IPS-15b (cell line): ENCODE results near the gene PFKFB3.

ENCODE experiments used
- H3K27me3 ChIP-seq: one replicate; pipeline ENCODE4 v1.6.1; 2013; ENCODE audit warnings: low read length; ENCODE audit not compliant: control insufficient read depth, insufficient read depth
- H3K36me3 ChIP-seq: one replicate; pipeline ENCODE4 v1.6.1; 2013; ENCODE audit warnings: low read length; ENCODE audit not compliant: control insufficient read depth, insufficient read depth
- H3K4me1 ChIP-seq: one replicate; pipeline ENCODE4 v1.6.1; 2013; ENCODE audit warnings: mild to moderate bottlenecking, low read length; ENCODE audit not compliant: control insufficient read depth, insufficient read depth
- H3K4me3 ChIP-seq: one replicate; pipeline ENCODE4 v1.5.1; 2013; ENCODE audit warnings: low read depth, low read length
- H3K9ac ChIP-seq: one replicate; pipeline ENCODE4 v1.6.1; 2013; ENCODE audit warnings: low read depth, mild to moderate bottlenecking, low read length
- H3K9me3 ChIP-seq: one replicate; pipeline ENCODE4 v1.6.1; 2013; ENCODE audit warnings: mild to moderate bottlenecking, low read length; ENCODE audit not compliant: control insufficient read depth, insufficient read depth

The PFKFB3 gene

DNA sequence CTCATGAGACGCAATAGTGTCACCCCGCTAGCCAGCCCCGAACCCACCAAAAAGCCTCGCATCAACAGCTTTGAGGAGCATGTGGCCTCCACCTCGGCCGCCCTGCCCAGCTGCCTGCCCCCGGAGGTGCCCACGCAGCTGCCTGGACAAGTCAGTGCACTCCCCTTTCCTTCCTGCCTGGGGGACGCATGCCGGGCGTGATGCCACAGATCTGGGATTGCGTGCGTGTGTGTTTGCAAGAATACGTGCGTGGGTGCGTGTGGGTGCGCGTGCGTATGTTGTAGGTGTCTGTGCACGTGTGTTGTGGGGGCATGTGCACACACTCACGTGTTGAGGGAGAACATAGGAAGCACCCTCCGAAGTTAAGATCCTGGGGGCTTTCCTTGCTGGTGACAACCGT lies 23.5 kb downstream of the PFKFB3 start:
- no peak overlapping the region for H3K9ac ChIP-seq
- peaks cover 65% of the 10 kb centered on the region for H3K36me3 ChIP-seq
- H3K27me3 ChIP-seq: no peaks in the 10 kb centered on the region
- H3K9me3 ChIP-seq: no peaks in the 10 kb centered on the region
- no peak overlapping the region for H3K4me3 ChIP-seq
- no peaks in the 10 kb centered on the region for H3K4me1 ChIP-seq

DNA sequence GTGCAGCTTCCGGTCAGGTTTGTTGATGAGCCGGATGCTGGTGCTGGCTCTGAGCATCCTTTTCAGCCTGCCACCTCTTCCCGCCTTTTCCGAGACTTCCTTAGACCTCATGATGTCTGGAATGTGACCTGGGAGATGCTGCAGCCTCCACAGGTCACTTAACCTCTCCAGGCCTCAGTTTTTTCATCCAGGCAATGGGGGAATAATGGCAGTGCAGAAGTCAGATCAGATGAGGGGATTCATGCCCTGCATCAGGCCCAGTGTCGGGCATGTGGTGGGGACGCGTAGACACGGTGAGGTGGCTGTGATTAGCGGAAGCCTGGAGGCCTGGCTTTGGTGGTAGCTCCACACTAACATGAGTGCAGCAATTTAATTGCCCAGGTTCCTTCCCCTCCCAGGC lies 24.6 kb downstream of the PFKFB3 start:
- Histone ChIP-seq H3K4me3 (no peak overlapping the region), H3K9ac (no peak overlapping the region), H3K9me3 (no peaks in the 10 kb centered on the region), H3K36me3 (peaks cover 60% of the 10 kb centered on the region), H3K27me3 (no peaks in the 10 kb centered on the region), H3K4me1 (no peaks in the 10 kb centered on the region)

DNA sequence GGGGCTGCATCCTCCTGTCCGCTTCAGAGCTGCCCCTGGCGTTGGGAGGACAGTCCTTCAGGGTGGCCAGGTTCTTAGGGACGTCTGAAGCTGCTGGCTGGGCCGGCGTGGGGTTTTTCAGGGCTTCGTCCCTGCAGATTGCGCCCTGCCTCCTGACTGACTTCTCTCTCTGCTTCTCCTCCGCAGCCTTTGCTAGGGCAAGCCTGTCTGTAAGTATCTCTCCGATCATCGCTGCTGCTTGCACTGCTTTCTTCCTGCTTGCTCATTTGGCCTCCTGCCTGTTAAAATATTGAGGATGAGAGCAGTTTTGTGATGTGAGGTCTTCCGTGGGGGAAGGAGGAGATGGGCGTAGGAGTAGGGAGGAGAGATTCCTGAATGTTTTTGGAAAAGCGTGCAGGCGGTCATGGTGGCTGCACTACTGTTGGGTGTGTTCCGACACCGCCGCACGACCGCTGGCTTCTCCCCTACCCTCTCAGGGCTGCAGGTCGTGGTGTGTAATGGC lies 25.3 kb downstream of the PFKFB3 start:
- Histone ChIP-seq H3K36me3 (peaks cover 62% of the 10 kb centered on the region), H3K4me3 (no peak overlapping the region), H3K4me1 (no peaks in the 10 kb centered on the region), H3K9me3 (no peaks in the 10 kb centered on the region), H3K27me3 (no peaks in the 10 kb centered on the region), H3K9ac (no peak overlapping the region)

DNA sequence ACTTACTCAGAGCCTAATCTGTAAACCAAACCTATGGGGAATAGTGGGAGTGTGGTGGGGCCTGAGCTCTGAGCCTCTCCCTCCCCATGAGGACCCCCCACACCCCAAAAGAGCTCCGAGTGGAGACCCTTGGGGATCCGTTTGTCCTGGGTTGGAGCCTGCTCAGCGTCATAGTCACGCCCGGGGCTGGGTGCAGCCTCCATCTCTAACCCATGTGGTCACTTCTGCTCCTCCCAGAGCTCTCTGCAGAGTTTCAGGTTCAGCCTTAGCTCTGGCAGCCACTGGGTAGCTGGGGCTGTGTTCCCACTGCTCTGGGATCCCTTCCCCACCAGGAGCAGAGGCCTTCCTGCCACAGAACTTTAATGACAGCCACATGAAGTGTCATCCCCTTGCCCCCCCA lies 25.9 kb downstream of the PFKFB3 start:
- Histone ChIP-seq H3K9ac (no peak overlapping the region), H3K36me3 (peaks cover 63% of the 10 kb centered on the region), H3K4me1 (no peaks in the 10 kb centered on the region), H3K27me3 (no peaks in the 10 kb centered on the region), H3K9me3 (no peaks in the 10 kb centered on the region), H3K4me3 (no peak overlapping the region)

DNA sequence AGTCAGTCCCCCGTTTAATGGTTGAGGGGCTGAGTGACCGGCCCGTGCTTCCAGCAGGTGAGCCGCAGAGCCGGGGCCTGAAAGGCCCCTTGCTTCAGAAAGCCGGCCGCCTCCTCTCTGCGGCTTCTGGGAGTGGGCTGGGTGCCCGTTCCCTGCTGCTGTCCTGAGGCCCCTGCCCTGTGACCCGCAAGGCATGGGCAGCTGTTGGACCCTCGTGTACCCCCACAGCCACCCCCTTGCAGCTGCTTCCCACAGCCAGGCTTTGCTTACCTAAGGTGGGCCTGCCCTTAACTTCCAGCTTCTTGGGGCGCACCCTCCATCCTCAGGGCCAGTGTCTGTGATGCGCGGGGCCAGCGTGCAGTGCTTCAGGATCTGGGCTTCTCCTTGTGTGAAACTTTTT lies 26.6 kb downstream of the PFKFB3 start:
- no peaks in the 10 kb centered on the region for H3K27me3 ChIP-seq
- peaks cover 58% of the 10 kb centered on the region for H3K36me3 ChIP-seq
- no peaks in the 10 kb centered on the region for H3K4me1 ChIP-seq

DNA sequence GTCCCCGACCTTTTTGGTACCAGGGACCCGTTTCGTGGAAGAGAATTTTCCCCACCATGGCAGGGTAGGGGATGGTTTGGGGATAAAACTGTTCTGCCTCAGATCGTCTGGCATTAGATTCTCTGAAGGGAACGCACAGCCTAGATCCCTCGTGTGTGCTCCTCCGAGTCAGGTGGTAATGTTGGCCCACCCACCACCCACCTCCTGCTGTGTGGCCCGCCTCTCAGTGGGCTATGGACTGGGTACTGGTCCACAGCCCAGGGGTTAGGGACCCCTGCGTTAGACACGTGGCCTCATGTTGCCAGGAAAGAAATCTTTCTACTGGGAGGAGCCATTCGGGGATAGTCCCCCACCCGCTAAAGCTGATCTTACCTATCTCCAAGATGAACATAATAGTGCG lies 27.0 kb downstream of the PFKFB3 start:
- Histone ChIP-seq H3K4me3 (no peak overlapping the region), H3K4me1 (no peaks in the 10 kb centered on the region), H3K9ac (no peak overlapping the region), H3K36me3 (peaks cover 58% of the 10 kb centered on the region), H3K9me3 (no peaks in the 10 kb centered on the region), H3K27me3 (no peaks in the 10 kb centered on the region)

More for the DNA sequence above, 26.6 kb downstream of the PFKFB3 start:
- no peak overlapping the region for H3K9ac ChIP-seq
- H3K4me3 ChIP-seq: no peak overlapping the region
- no peaks in the 10 kb centered on the region for H3K9me3 ChIP-seq

DNA sequence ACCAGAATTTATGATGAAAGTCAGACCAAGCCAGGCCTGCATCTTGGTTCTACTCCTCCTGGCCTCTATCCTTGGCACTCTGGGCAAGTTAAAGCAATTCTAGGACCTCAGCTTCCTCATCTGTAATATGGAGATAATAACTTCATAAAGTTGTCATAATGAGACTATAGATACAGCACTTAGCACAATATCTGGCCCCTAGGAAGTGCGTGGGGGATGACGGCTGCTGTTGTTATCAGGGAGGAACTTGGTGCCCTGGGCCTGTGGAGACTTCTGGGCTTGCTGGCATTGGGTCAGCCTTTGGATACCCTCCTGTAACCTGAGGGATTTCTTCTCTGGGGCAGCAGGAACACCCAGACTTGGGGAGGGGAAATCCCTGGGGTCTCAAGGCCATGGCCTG lies 27.6 kb downstream of the PFKFB3 start:
- Histone ChIP-seq H3K9ac (no peak overlapping the region), H3K27me3 (no peaks in the 10 kb centered on the region), H3K36me3 (peaks cover 54% of the 10 kb centered on the region), H3K9me3 (no peaks in the 10 kb centered on the region), H3K4me1 (no peaks in the 10 kb centered on the region), H3K4me3 (no peak overlapping the region)

DNA sequence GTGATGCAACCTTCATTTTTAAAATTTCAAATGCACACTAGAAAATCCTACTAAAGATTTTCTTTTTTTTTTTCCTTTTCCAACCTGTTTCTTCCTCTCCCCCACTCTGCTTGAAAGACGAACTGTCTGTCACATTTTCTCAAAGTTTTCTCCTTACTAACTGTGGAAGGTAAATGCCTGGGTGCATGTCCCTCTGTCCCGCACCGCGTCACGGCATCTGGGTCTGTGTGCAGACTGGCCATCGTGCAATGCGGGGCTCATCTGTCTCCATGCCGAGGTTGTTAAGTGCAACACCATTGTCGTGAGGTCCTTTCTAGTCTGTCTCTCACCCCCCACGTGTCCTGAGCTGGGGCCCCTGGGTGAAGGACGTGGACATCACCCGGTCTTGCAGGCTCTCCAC lies 28.4 kb downstream of the PFKFB3 start:
- Histone ChIP-seq H3K4me3 (no peak overlapping the region), H3K27me3 (no peaks in the 10 kb centered on the region), H3K36me3 (peaks cover 47% of the 10 kb centered on the region), H3K4me1 (no peaks in the 10 kb centered on the region), H3K9ac (no peak overlapping the region), H3K9me3 (no peaks in the 10 kb centered on the region)

DNA sequence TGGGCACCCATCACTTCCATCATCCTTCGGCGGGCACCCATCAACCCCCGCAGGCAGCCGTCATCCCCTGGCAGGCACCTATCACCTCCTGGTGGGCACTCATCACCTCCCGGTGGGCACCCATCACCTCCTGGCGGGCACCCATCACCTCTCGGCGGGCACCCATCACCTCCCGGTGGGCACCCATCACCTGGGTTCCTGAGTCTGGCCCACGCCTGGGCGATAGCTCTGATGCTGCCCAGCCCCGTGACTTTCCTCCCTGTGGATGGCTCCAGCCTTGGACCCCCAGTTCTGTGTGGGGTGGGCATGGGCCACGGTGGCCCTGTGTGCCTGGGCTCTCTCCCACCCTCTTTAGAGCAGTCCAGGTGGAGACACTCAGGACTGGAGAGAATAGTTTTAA lies 29.0 kb downstream of the PFKFB3 start:
- Histone ChIP-seq H3K36me3 (peaks cover 44% of the 10 kb centered on the region), H3K4me1 (no peaks in the 10 kb centered on the region), H3K4me3 (no peak overlapping the region), H3K9me3 (no peaks in the 10 kb centered on the region), H3K27me3 (no peaks in the 10 kb centered on the region), H3K9ac (no peak overlapping the region)

DNA sequence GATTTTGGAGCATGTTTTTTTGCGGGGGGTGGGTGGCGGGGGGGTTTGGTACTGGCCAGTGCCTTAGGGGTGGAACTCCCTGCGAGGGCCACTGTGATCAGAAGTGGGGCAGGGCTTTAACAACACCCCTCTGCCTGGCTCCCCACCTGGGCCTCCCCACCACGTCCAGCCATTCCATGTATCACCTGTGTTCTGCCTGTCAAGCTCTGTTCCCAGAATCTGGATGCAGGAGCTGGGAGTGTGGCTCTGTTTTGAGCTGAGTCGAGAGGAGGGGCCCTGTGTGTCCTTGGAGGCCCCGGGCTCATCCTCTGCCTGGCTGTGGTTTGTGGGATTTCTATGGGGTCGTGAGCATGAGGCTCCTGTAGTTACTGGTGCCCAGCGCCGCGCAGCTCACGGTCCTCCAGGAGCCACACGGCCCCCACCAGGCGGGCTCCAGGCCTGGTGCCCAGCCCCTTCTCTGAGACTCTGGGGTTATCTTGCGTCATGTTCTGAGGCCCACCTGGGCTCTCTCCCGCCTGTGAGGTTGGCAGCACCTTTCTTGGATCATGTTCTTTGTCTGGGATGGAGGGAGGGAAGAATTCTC lies 29.6 kb downstream of the PFKFB3 start:
- Histone ChIP-seq H3K27me3 (no peaks in the 10 kb centered on the region), H3K36me3 (peaks cover 42% of the 10 kb centered on the region), H3K4me3 (no peak overlapping the region), H3K9me3 (no peaks in the 10 kb centered on the region), H3K4me1 (no peaks in the 10 kb centered on the region), H3K9ac (no peak overlapping the region)

DNA sequence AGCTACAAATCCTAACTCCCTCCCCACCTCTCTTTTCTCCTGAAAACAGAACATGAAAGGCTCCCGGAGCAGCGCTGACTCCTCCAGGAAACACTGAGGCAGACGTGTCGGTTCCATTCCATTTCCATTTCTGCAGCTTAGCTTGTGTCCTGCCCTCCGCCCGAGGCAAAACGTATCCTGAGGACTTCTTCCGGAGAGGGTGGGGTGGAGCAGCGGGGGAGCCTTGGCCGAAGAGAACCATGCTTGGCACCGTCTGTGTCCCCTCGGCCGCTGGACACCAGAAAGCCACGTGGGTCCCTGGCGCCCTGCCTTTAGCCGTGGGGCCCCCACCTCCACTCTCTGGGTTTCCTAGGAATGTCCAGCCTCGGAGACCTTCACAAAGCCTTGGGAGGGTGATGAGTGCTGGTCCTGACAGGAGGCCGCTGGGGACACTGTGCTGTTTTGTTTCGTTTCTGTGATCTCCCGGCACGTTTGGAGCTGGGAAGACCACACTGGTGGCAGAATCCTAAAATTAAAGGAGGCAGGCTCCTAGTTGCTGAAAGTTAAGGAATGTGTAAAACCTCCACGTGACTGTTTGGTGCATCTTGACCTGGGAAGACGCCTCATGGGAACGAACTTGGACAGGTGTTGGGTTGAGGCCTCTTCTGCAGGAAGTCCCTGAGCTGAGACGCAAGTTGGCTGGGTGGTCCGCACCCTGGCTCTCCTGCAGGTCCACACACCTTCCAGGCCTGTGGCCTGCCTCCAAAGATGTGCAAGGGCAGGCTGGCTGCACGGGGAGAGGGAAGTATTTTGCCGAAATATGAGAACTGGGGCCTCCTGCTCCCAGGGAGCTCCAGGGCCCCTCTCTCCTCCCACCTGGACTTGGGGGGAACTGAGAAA lies 30.4 kb downstream of the PFKFB3 start:
- H3K36me3 ChIP-seq: peaks cover 35% of the 10 kb centered on the region
- H3K9me3 ChIP-seq: no peaks in the 10 kb centered on the region
- no peak overlapping the region for H3K9ac ChIP-seq
- H3K4me3 ChIP-seq: no peak overlapping the region
- H3K27me3 ChIP-seq: no peaks in the 10 kb centered on the region
- no peaks in the 10 kb centered on the region for H3K4me1 ChIP-seq

DNA sequence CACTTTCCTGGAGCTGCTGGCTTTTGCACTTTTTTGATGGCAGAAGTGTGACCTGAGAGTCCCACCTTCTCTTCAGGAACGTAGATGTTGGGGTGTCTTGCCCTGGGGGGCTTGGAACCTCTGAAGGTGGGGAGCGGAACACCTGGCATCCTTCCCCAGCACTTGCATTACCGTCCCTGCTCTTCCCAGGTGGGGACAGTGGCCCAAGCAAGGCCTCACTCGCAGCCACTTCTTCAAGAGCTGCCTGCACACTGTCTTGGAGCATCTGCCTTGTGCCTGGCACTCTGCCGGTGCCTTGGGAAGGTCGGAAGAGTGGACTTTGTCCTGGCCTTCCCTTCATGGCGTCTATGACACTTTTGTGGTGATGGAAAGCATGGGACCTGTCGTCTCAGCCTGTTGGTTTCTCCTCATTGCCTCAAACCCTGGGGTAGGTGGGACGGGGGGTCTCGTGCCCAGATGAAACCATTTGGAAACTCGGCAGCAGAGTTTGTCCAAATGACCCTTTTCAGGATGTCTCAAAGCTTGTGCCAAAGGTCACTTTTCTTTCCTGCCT lies 31.1 kb downstream of the PFKFB3 start:
- H3K4me3 ChIP-seq: no peak overlapping the region
- no peaks in the 10 kb centered on the region for H3K27me3 ChIP-seq
- no peaks in the 10 kb centered on the region for H3K4me1 ChIP-seq
- H3K9me3 ChIP-seq: no peaks in the 10 kb centered on the region
- H3K9ac ChIP-seq: no peak overlapping the region
- peaks cover 28% of the 10 kb centered on the region for H3K36me3 ChIP-seq
